Erythroblast (primary cell): ENCODE measurements around the gene LRCOL1.

ENCODE experiments used
- GATA1 ChIP-seq: IDR thresholded peaks from 2 replicates; pipeline ENCODE4 v1.6.1; 2011; ENCODE audit warnings: low read depth, mild to moderate bottlenecking, control low read depth, low read length, moderate library complexity
- POLR2A ChIP-seq: IDR thresholded peaks from 2 replicates; pipeline ENCODE4 v1.6.1; 2011; ENCODE audit warnings: mild to moderate bottlenecking, low read length

GRCh38 chr12:132605892-132606291 is 4.5 kb downstream of the LRCOL1 start:
- TF ChIP-seq POLR2A (no peak), GATA1 (no peak)
